ENCODE data around the gene TBC1D10A.

- TF ChIP-seq, protein P1, sequence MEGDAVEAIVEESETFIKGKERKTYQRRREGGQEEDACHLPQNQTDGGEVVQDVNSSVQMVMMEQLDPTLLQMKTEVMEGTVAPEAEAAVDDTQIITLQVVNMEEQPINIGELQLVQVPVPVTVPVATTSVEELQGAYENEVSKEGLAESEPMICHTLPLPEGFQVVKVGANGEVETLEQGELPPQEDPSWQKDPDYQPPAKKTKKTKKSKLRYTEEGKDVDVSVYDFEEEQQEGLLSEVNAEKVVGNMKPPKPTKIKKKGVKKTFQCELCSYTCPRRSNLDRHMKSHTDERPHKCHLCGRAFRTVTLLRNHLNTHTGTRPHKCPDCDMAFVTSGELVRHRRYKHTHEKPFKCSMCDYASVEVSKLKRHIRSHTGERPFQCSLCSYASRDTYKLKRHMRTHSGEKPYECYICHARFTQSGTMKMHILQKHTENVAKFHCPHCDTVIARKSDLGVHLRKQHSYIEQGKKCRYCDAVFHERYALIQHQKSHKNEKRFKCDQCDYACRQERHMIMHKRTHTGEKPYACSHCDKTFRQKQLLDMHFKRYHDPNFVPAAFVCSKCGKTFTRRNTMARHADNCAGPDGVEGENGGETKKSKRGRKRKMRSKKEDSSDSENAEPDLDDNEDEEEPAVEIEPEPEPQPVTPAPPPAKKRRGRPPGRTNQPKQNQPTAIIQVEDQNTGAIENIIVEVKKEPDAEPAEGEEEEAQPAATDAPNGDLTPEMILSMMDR (IDR thresholded peaks at IDR 0.05), result no peak
- no peak for TF ChIP-seq ZFX (IDR thresholded peaks at IDR 0.05; ENCODE audit: borderline replicate concordance)
Observed at GRCh38 chr22:30284666-30285065, 42.1 kb downstream of the TBC1D10A start.

Data from 22Rv1 (cell line).